NCI-H1417 treated with DMSO at 0.1 percent for 48 hours (cell line): ENCODE results near the gene ATM.
"Not testable (repeated sequence)": the region's sequence is repeated elsewhere in the genome, so short reads cannot be mapped to it uniquely, and the experiment has no call there.

ENCODE experiments used
- DNase-seq: peaks from one replicate; lab custom pipeline; 2025; lab: John Stamatoyannopoulos, UW

ATM gene

GRCh38 chr11:108369064-108369463, 146.2 kb downstream of the ATM start:
- no peak for DNase-seq

- no peak for DNase-seq
Measured at GRCh38 chr11:108370315-108370714, 147.4 kb downstream of the ATM start.

- DNase-seq, result no peak
Measured at GRCh38 chr11:108370990-108371389, 148.1 kb downstream of the ATM start.

- not testable (repeated sequence) for DNase-seq
Measured at GRCh38 chr11:108373505-108373904, 150.6 kb downstream of the ATM start.

GRCh38 chr11:108388576-108388975, 165.7 kb downstream of the ATM start:
- no peak for DNase-seq

GRCh38 chr11:108392353-108392752, 169.5 kb downstream of the ATM start:
- no peak for DNase-seq

- no peak for DNase-seq
Measured at GRCh38 chr11:108393046-108393445, 170.2 kb downstream of the ATM start.

- DNase-seq, result no peak
Measured at GRCh38 chr11:108394744-108395284, 171.9 kb downstream of the ATM start.

- DNase-seq, result not testable (repeated sequence)
Measured at GRCh38 chr11:108396672-108397071, 173.8 kb downstream of the ATM start.

GRCh38 chr11:108398439-108398838, 175.6 kb downstream of the ATM start:
- DNase-seq, result no peak

- no peak for DNase-seq
Measured at GRCh38 chr11:108402241-108402640, 179.4 kb downstream of the ATM start.

- DNase-seq, result no peak
Measured at GRCh38 chr11:108403052-108403451, 180.2 kb downstream of the ATM start.

- DNase-seq, result no peak
Measured at GRCh38 chr11:108405706-108406105, 182.8 kb downstream of the ATM start.

GRCh38 chr11:108414958-108415357, 192.1 kb downstream of the ATM start:
- DNase-seq, result no peak

GRCh38 chr11:108417551-108417950, 194.7 kb downstream of the ATM start:
- DNase-seq, result not testable (repeated sequence)
